Activated CD4-positive, alpha-beta T cell treated with anti-CD3 and anti-CD28 coated beads, Interleukin-2, amount 50 U/mL, for 24 hours (primary cell): Measurements from ENCODE around the gene OSTC.
"Not testable (repeated sequence)": the region's sequence is repeated elsewhere in the genome, so short reads cannot be mapped to it uniquely, and the experiment has no call there.

Experiments
- DNase-seq, 2 donors: peaks; one replicate each; pipeline ENCODE4 v3.0.0-alpha.2; 2020; ENCODE audit warnings: low read depth in 1 of 2, low spot score in 1 of 2

OSTC gene

DNA sequence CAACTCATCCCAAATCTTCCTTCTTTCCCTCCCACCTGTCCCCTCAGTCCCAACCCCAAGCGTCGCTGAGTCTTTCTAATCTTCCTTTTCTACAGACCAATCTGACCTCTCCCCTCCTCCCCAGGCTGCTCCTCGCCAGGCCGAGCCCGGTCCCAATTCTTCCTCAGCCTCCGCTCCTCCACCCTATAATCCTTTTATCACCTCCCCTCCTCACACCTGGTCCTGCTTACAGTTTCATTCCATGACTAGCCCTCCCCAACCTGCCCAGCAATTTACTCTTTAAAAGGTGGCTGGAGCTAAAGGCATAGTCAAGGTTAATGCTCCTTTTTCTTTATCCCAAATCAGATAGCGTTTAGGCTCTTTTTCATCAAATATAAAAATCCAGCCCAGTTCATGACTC lies 60.2 kb downstream of the OSTC start:
- not testable (repeated sequence) for DNase-seq

DNA sequence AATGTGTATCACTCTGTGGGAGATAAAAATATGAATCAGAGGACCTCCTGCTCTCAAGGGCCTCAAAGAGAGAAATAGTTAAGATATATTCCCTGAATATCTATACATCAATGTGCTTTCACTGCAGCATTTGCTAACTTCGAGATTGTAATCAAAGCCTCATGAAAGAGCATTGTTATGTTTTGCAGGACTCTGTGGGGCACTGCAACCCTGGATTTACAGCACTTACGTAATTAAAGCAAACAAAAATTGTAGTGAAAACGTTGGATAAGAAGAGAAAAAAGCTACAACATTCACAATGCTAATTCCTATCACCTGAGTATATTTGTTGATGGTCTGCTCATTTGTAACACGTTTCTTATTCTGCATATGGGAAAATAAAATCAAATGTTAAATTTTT lies 64.5 kb downstream of the OSTC start:
- DNase-seq = no peak

DNA sequence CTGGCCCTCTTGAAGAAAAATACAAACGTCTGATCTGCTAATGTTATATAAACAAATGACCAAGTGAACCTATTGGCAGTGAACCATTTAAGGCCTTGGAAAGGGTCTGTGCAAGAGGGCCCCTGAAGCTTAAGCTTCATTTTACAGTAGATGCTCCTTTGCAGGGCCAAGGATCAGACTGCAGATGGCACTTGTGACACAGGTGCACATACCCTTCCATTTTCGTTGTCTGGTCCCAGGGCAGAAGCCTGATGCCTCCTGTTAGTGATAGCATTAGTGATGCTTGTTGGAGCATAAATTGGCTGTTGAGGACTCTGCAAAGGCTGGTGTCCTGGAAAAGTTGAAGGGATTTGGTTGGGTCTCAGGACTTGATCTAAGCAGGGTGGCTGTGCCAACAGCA lies 65.9 kb downstream of the OSTC start:
- no peak for DNase-seq

GRCh38 chr4:108717386-108717785 lies 67.0 kb downstream of the OSTC start:
- DNase-seq = no peak
